Astrocyte (in vitro differentiated cells and primary cell): ENCODE measurements around the gene ZNF74. TPM values are rescaled to one million over a fixed set of nuclear protein-coding genes. Genes with fewer than 3 reads are reported as not detected.
"Not testable (repeated sequence)": the region's sequence is repeated elsewhere in the genome, so short reads cannot be mapped to it uniquely, and the experiment has no call there.

ENCODE experiments used
- DNase-seq: peaks from one replicate; pipeline ENCODE4 v3.0.0-alpha.2; 2010; ENCODE audit warnings: low read depth
- FAIRE-seq: peaks from 2 replicates; lab custom pipeline; 2011; peaks lifted over from hg19 to GRCh38; lab: Jason Lieb, UNC
- H2AFZ ChIP-seq: 2 replicates; pipeline ENCODE4 v1.6.0; 2012; ENCODE audit warnings: low read depth, low read length, inconsistent platforms
- H3K27ac ChIP-seq: 2 replicates; pipeline ENCODE4 v1.5.1; 2011; ENCODE audit warnings: low read depth, low read length, inconsistent platforms
- H3K27me3 ChIP-seq: 2 replicates; pipeline ENCODE4 v1.6.0; 2011; ENCODE audit warnings: low read length, inconsistent platforms; ENCODE audit not compliant: insufficient read depth
- H3K36me3 ChIP-seq: 2 replicates; pipeline ENCODE4 v1.5.1; 2011; ENCODE audit warnings: low read length, inconsistent platforms; ENCODE audit not compliant: insufficient read depth
- H3K4me1 ChIP-seq: 2 replicates; pipeline ENCODE4 v1.5.1; 2011; ENCODE audit warnings: low read length, inconsistent platforms; ENCODE audit not compliant: insufficient read depth
- H3K4me2 ChIP-seq: 2 replicates; pipeline ENCODE4 v1.6.0; 2012; ENCODE audit warnings: low read length, inconsistent platforms
- H3K4me3 ChIP-seq: 2 replicates; pipeline ENCODE4 v1.5.1; 2011; ENCODE audit warnings: low read depth, mild to moderate bottlenecking, low read length, inconsistent platforms; ENCODE audit not compliant: insufficient read depth
- H3K79me2 ChIP-seq: 2 replicates; pipeline ENCODE4 v1.6.0; 2012; ENCODE audit warnings: mild to moderate bottlenecking, low read length, inconsistent platforms; ENCODE audit not compliant: insufficient read depth
- H3K9ac ChIP-seq: 2 replicates; pipeline ENCODE4 v1.6.0; 2012; ENCODE audit warnings: mild to moderate bottlenecking, low read length, inconsistent platforms
- H3K9me3 ChIP-seq: 2 replicates; pipeline ENCODE4 v1.5.1; 2012; ENCODE audit warnings: low read depth, mild to moderate bottlenecking, low read length, inconsistent platforms; ENCODE audit not compliant: insufficient read depth
- H4K20me1 ChIP-seq: 2 replicates; pipeline ENCODE4 v1.6.0; 2012; ENCODE audit warnings: low read length, inconsistent platforms; ENCODE audit not compliant: insufficient read depth
- H3K27ac Mint-ChIP-seq: one replicate; pipeline ENCODE4 v1.8.0; 2021; ENCODE audit warnings: mild to moderate bottlenecking, mixed read lengths; ENCODE audit not compliant: unreplicated experiment
- H3K27me3 Mint-ChIP-seq: one replicate; pipeline ENCODE4 v1.8.0; 2021; ENCODE audit warnings: low read depth, mixed read lengths; ENCODE audit not compliant: unreplicated experiment
- H3K36me3 Mint-ChIP-seq: one replicate; pipeline ENCODE4 v1.8.0; 2021; ENCODE audit warnings: low read depth, mixed read lengths; ENCODE audit not compliant: unreplicated experiment
- H3K4me1 Mint-ChIP-seq: one replicate; pipeline ENCODE4 v1.8.0; 2021; ENCODE audit warnings: low read depth, mixed read lengths; ENCODE audit not compliant: unreplicated experiment
- H3K4me3 Mint-ChIP-seq: one replicate; pipeline ENCODE4 v1.8.0; 2021; ENCODE audit warnings: mild to moderate bottlenecking, moderate library complexity, mixed read lengths; ENCODE audit not compliant: unreplicated experiment
- H3K9me3 Mint-ChIP-seq: one replicate; pipeline ENCODE4 v1.8.0; 2021; ENCODE audit warnings: mild to moderate bottlenecking, mixed read lengths; ENCODE audit not compliant: unreplicated experiment
- total RNA-seq: library from RNA; stranded (reverse); gene quantifications from 2 replicates; pipeline ENCODE4 v1.2.1, GENCODE V29; 2021

The ZNF74 gene
- total RNA-seq, 1 donor from 2014 or later, result 14.2 TPM

DNA sequence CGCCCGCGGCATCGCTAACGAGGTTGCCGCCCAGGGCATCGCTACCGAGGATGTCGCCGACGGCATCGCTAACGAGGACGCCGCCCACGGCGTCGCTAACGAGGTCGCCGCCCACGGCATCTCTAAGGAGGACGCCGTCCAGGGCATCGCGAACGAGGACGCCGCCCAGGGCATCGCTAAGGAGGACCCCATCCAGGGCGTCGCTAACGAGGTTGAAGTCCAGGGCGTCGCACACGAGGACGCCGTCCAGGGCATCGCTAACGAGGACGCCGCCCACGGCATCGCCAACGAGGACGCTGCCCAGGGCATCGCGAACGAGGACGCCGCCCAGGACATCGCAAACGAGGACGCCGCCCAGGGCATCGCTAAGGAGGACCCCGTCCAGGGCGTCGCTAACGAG is 33.7 kb upstream of the ZNF74 start:
- H3K9ac ChIP-seq, H3K9me3 ChIP-seq, H3K27me3 Mint-ChIP-seq, FAIRE-seq, H3K9me3 Mint-ChIP-seq, DNase-seq, H3K4me1 ChIP-seq, H2AFZ ChIP-seq, H3K4me3 ChIP-seq, H3K36me3 Mint-ChIP-seq, H3K27ac ChIP-seq, H3K4me3 Mint-ChIP-seq, H3K27ac Mint-ChIP-seq, H3K27me3 ChIP-seq, H3K79me2 ChIP-seq, H3K4me1 Mint-ChIP-seq, H4K20me1 ChIP-seq, H3K36me3 ChIP-seq, H3K4me2 ChIP-seq: not testable (repeated sequence)

DNA sequence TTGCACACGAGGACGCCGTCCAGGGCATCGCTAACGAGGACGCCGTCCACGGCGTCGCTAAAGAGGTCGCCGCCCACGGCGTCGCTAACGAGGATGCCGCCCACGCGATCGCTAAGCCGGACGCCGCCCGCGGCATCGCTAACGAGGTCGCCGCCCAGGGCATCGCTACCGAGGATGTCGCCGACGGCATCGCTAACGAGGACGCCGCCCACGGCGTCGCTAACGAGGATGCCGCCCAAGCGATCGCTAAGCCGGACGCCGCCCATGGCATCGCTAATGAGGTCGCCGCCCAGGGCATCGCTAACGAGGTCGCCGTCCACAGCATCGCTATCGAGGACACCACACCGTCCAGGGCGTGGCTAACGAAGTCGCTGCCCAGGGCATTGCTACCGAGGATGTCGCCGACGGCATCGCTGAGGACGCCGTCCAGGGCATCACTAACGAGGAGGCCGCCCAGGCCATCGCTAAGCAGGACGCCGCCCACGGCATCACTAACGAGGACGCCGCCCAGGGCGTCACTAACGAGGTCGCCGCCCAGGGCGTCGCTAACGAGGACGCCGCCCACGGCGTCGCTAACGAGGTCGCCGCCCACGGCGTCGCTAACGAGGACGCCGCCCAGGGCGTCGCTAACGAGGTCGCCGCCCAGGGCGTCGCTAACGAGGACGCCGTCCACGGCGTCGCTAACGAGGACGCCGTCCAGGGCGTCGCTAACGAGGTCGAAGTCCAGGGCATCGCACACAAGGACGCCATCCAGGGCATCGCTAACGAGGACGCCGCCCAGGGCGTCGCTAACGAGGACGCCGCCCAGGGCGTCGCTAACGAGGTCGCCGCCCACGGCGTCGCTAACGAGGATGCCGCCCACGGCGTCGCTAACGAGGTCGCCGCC is 32.8 kb upstream of the ZNF74 start:
- not testable (repeated sequence) for H3K79me2 ChIP-seq, H3K9me3 ChIP-seq, H3K27me3 ChIP-seq, DNase-seq, H3K27me3 Mint-ChIP-seq, H3K4me2 ChIP-seq, H3K9me3 Mint-ChIP-seq, H2AFZ ChIP-seq, H3K9ac ChIP-seq, H3K4me3 ChIP-seq, H3K4me1 ChIP-seq, H3K36me3 Mint-ChIP-seq, H4K20me1 ChIP-seq, H3K27ac ChIP-seq, H3K36me3 ChIP-seq, H3K27ac Mint-ChIP-seq, FAIRE-seq, H3K4me3 Mint-ChIP-seq, H3K4me1 Mint-ChIP-seq

DNA sequence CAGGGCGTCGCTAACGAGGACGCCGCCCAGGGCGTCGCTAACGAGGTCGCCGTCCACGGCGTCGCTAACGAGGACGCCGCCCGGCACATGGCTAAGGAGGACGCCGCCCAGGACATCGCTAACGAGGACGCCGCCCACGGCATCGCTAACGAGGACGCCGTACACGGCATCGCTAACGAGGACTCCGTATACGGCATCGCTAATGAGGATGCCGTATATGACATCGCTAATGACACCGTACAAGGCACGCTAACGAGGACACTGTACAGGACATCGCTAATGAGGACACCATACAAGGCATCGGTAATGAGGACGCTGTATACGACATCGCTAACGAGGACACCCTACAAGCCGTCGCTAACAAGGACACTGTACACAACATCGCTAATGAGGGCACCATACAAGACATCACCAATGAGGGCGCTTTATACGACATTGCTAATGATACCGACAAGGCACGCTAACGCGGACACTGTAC is 32.2 kb upstream of the ZNF74 start:
- H2AFZ ChIP-seq, H4K20me1 ChIP-seq, H3K9me3 ChIP-seq, FAIRE-seq, H3K27ac ChIP-seq, H3K27me3 ChIP-seq, H3K4me3 Mint-ChIP-seq, DNase-seq, H3K79me2 ChIP-seq, H3K27ac Mint-ChIP-seq, H3K27me3 Mint-ChIP-seq, H3K4me1 Mint-ChIP-seq, H3K9me3 Mint-ChIP-seq, H3K4me2 ChIP-seq, H3K4me1 ChIP-seq, H3K36me3 ChIP-seq, H3K36me3 Mint-ChIP-seq, H3K9ac ChIP-seq, H3K4me3 ChIP-seq: not testable (repeated sequence)

DNA sequence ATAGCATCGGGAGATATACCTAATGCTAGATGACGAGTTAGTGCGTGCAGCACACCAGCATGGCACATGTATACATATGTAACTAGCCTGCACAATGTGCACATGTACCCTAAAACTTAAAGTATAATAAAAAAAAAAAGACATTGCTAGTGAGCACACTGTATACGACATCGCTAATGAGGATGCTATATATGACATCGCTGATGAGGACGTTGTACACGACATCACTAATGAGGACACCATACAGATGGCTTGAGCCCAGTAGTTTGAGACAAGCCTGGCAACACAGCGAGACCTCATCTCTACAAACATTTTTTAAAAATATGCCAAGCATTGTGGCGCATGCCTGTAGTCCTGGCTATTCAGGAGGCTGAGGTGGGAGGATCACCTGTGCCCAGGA is 31.5 kb upstream of the ZNF74 start:
- not testable (repeated sequence) for H3K4me3 Mint-ChIP-seq, H3K36me3 Mint-ChIP-seq, H3K4me1 ChIP-seq, H3K27me3 ChIP-seq, H3K9me3 ChIP-seq, DNase-seq, H3K27ac ChIP-seq, H3K4me3 ChIP-seq, H3K4me1 Mint-ChIP-seq, H3K4me2 ChIP-seq, H4K20me1 ChIP-seq, H3K27ac Mint-ChIP-seq, H3K79me2 ChIP-seq, H3K9me3 Mint-ChIP-seq, H3K27me3 Mint-ChIP-seq, H2AFZ ChIP-seq, H3K36me3 ChIP-seq, H3K9ac ChIP-seq, FAIRE-seq

DNA sequence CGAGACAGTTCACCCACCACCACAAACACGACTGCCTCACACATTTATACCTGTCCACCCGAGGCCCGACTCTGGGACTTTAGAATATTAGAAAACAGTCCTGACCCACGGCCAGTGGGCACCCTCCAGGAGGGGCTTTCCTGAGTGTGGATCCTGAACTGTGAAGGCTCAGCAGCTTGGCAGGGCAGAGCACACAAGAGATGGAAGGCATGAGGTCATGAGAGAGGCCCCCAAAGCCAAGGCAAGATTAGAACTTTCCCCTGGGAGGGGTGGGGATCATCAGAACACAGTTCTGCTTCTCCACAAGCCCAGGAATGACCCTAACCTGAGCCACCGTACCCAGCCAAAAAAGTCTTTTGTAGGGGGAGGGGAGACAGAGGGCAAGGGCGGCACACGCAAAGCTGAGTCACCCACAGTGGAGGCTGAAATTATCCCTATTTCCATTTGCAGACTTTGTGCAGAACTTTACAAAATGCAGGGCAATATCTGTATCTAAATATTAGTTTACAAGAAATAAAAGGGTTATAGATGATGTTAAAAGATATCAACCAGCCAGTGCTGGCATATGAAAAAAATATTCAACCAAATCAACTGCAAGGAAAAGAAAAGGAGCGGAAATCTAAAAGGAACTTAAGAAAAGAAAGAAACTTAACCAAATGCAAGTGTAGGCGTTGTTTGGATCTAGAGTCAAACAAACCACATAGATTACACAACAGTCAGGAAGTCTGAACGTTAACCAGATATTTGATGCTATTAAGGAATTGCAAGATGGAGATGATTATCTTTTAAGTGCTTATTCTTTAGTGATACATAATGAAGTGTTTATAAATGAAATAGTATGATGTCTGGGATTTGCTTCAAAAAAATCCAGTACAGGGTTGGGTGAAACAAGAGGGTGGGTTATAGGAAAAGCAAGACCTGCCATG is 29.4 kb upstream of the ZNF74 start:
- H3K27ac Mint-ChIP-seq, H3K9ac ChIP-seq, H2AFZ ChIP-seq, H3K36me3 ChIP-seq, H3K36me3 Mint-ChIP-seq, H3K4me3 ChIP-seq, H3K27me3 ChIP-seq, H3K4me1 ChIP-seq, H3K27ac ChIP-seq, H3K4me1 Mint-ChIP-seq, FAIRE-seq, H3K79me2 ChIP-seq, H3K4me3 Mint-ChIP-seq, H3K9me3 ChIP-seq, H3K4me2 ChIP-seq, H3K9me3 Mint-ChIP-seq, H4K20me1 ChIP-seq: not testable (repeated sequence)
- peaks cover 10% of the 10 kb centered on the region for H3K27me3 Mint-ChIP-seq
- peak; percentile 53 for DNase-seq
